Limb (tissue), 2 donors: ENCODE results near the gene AKIRIN1.
"Not testable (repeated sequence)": the region's sequence is repeated elsewhere in the genome, so short reads cannot be mapped to it uniquely, and the experiment has no call there.

Experiments
- DNase-seq, 2 donors: peaks; one replicate each; pipeline ENCODE4 v3.0.0-alpha.2; 2016; ENCODE audit errors: extremely low spot score in 2 of 2

AKIRIN1 gene

GRCh38 chr1:38990738-38991637 lies at the start of gene AKIRIN1:
TSS of gene AKIRIN1 (plus strand) at chr1:38991276. CDS start at chr1:38991381, 105 bp downstream.
- DNase-seq, result peak; percentile 96 to 100

- DNase-seq, result peak in 1 of 2 donors; percentile 31
Observed at GRCh38 chr1:38941527-38942019, 49.5 kb upstream of the AKIRIN1 start, which contains the start of gene RHBDL2. TSS of gene RHBDL2 (minus strand) at chr1:38941830. CDS start at chr1:38919212, 22,618 bp downstream.

- DNase-seq, result no peak
Observed at GRCh38 chr1:38942664-38943428, 48.2 kb upstream of the AKIRIN1 start.

GRCh38 chr1:38944547-38944946 lies 46.5 kb upstream of the AKIRIN1 start:
- no peak for DNase-seq

- DNase-seq, result no peak
Observed at GRCh38 chr1:38950553-38950952, 40.5 kb upstream of the AKIRIN1 start.

- DNase-seq, result no peak
Observed at GRCh38 chr1:38953433-38953860, 37.6 kb upstream of the AKIRIN1 start.

GRCh38 chr1:38958967-38959366 lies 32.1 kb upstream of the AKIRIN1 start:
- DNase-seq, result no peak

- DNase-seq, result no peak
Observed at GRCh38 chr1:38962113-38962512, 29.0 kb upstream of the AKIRIN1 start.

- no peak for DNase-seq
Observed at GRCh38 chr1:38962560-38962959, 28.5 kb upstream of the AKIRIN1 start.

GRCh38 chr1:38964140-38964548 lies 26.9 kb upstream of the AKIRIN1 start:
- no peak for DNase-seq

- DNase-seq, result not testable (repeated sequence)
Observed at GRCh38 chr1:38973145-38973544, 17.9 kb upstream of the AKIRIN1 start.

- no peak for DNase-seq
Observed at GRCh38 chr1:38973659-38974437, 17.2 kb upstream of the AKIRIN1 start.

- not testable (repeated sequence) for DNase-seq
Observed at GRCh38 chr1:38977399-38978244, 13.5 kb upstream of the AKIRIN1 start.

- not testable (repeated sequence) for DNase-seq
Observed at GRCh38 chr1:38978245-38978542, 12.9 kb upstream of the AKIRIN1 start.

GRCh38 chr1:38979380-38979779 lies 11.7 kb upstream of the AKIRIN1 start:
- DNase-seq, result not testable (repeated sequence)

- DNase-seq, result no peak
Observed at GRCh38 chr1:38989979-38990378, 1.1 kb upstream of the AKIRIN1 start.

- no peak for DNase-seq
Observed at GRCh38 chr1:38990386-38990737, 714 bp upstream of the AKIRIN1 start.

- peak in 1 of 2 donors; percentile 19 for DNase-seq
Observed at GRCh38 chr1:38991638-38992411, 749 bp downstream of the AKIRIN1 start.

GRCh38 chr1:38992412-38993111 lies 1.5 kb downstream of the AKIRIN1 start:
- DNase-seq, result no peak
